Measurements from ENCODE around the gene SMIM45.

SMIM45 gene

DNA sequence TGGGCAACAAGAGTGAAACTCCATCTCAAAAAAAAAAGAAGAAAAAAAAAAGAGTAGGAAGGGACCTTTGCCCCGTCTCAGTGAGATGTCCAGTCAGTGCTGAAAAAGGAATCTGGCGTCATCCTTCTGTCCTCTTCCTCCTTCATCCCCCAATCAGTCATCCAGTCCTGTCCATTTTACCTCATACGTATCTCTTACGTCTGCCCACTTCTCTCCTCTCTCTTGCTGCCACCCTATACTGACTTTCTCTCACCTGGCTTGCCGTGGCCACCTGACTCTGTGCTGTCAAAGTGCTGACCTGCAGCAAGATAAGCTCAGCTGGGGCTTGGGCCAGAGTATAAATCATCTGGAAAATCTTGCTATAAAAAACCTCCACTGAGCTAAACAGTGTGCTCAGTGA, 30.9 kb downstream of the SMIM45 start:
- H3K4me1 ChIP-seq (ENCODE audit: control insufficient read depth, low read depth, low read length): peaks cover 4% of the 10 kb centered on the region
- H3K4me3 ChIP-seq (ENCODE audit: low read length): no peak overlapping the region
- H3K9ac ChIP-seq (ENCODE audit: low read length): no peak overlapping the region
- H3K36me3 ChIP-seq (ENCODE audit: control insufficient read depth, low read depth, low read length): no peaks in the 10 kb centered on the region
- H3K9me3 ChIP-seq (ENCODE audit: control insufficient read depth, low read depth, low read length): no peaks in the 10 kb centered on the region
- no peak overlapping the region for H3K27ac ChIP-seq (ENCODE audit: low read length)
- H3K27me3 ChIP-seq (ENCODE audit: control insufficient read depth, insufficient read depth, low read length): no peaks in the 10 kb centered on the region

DNA sequence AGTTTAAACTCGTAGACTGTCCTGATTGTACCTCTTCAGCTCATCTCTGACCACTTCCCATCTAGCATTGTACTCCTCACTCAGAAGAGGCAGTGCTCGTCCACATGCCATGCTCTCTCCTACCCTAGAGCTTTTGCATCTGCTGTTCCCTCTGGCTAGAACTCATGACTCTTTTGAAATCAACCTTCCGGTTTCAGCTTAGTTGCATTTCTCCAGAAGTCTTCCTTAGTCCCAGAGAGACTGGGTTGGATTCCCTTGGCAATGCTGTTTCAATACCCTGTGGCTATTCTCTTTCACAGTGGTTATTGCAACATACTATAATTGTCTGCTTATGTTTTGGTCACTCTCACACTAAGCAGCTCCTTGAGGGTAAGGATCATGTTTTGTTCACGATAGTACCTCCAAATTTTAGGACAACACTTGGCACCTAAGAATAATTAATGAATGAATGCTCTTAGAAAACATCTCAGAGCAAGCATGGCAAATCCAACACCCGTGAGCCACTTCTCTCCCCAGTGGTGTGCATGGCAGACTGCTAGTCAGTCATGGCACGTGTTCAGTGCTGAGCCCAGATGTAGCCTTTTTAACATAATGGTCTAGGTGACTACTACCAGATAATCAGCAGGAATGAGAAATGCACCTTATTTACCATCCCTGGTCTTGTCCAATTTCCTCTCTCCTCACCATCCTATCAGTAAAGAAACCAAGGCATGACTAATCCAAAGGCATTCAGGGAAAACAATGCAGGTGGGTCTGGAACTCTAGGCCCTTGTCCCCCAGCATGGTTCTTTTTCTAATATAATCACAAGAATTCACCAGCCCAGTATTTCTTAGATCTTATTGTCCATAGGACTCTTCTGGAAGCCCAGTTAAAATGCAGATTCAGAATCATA, 31.8 kb downstream of the SMIM45 start:
- Histone ChIP-seq H3K9me3 (ENCODE audit: control insufficient read depth, low read depth, low read length) (no peaks in the 10 kb centered on the region), H3K36me3 (ENCODE audit: control insufficient read depth, low read depth, low read length) (peaks cover 4% of the 10 kb centered on the region), H3K4me1 (ENCODE audit: control insufficient read depth, low read depth, low read length) (no peaks in the 10 kb centered on the region), H3K9ac (ENCODE audit: low read length) (no peak overlapping the region), H3K4me3 (ENCODE audit: low read length) (no peak overlapping the region), H3K27ac (ENCODE audit: low read length) (no peak overlapping the region), H3K27me3 (ENCODE audit: control insufficient read depth, insufficient read depth, low read length) (no peaks in the 10 kb centered on the region)

GRCh38 chr22:41987276-41987675, 35.3 kb downstream of the SMIM45 start:
- H3K9me3 ChIP-seq (ENCODE audit: control insufficient read depth, low read depth, low read length): no peaks in the 10 kb centered on the region
- no peaks in the 10 kb centered on the region for H3K4me1 ChIP-seq (ENCODE audit: control insufficient read depth, low read depth, low read length)
- peaks cover 16% of the 10 kb centered on the region for H3K36me3 ChIP-seq (ENCODE audit: control insufficient read depth, low read depth, low read length)
- H3K4me3 ChIP-seq (ENCODE audit: low read length): no peak overlapping the region
- no peaks in the 10 kb centered on the region for H3K27me3 ChIP-seq (ENCODE audit: control insufficient read depth, insufficient read depth, low read length)
- no peak overlapping the region for H3K27ac ChIP-seq (ENCODE audit: low read length)
- H3K9ac ChIP-seq (ENCODE audit: low read length): no peak overlapping the region

- Histone ChIP-seq H3K9me3 (ENCODE audit: control insufficient read depth, low read depth, low read length) (no peaks in the 10 kb centered on the region), H3K27me3 (ENCODE audit: control insufficient read depth, insufficient read depth, low read length) (no peaks in the 10 kb centered on the region), H3K4me3 (ENCODE audit: low read length) (no peak overlapping the region), H3K27ac (ENCODE audit: low read length) (no peak overlapping the region), H3K9ac (ENCODE audit: low read length) (no peak overlapping the region), H3K4me1 (ENCODE audit: control insufficient read depth, low read depth, low read length) (no peaks in the 10 kb centered on the region), H3K36me3 (ENCODE audit: control insufficient read depth, low read depth, low read length) (peaks cover 28% of the 10 kb centered on the region)
Measured at GRCh38 chr22:41989246-41989645, 37.3 kb downstream of the SMIM45 start.

GRCh38 chr22:41991111-41991510, 39.2 kb downstream of the SMIM45 start:
- no peaks in the 10 kb centered on the region for H3K9me3 ChIP-seq (ENCODE audit: control insufficient read depth, low read depth, low read length)

GRCh38 chr22:41992496-41992895, 40.5 kb downstream of the SMIM45 start:
- H3K27ac ChIP-seq (ENCODE audit: low read length): no peak overlapping the region
- H3K4me1 ChIP-seq (ENCODE audit: control insufficient read depth, low read depth, low read length): no peaks in the 10 kb centered on the region
- no peak overlapping the region for H3K4me3 ChIP-seq (ENCODE audit: low read length)
- peaks cover 42% of the 10 kb centered on the region for H3K36me3 ChIP-seq (ENCODE audit: control insufficient read depth, low read depth, low read length)
- H3K27me3 ChIP-seq (ENCODE audit: control insufficient read depth, insufficient read depth, low read length): no peaks in the 10 kb centered on the region
- no peak overlapping the region for H3K9ac ChIP-seq (ENCODE audit: low read length)
- H3K9me3 ChIP-seq (ENCODE audit: control insufficient read depth, low read depth, low read length): no peaks in the 10 kb centered on the region

More at GRCh38 chr22:41991111-41991510, 39.2 kb downstream of the SMIM45 start:
- H3K4me1 ChIP-seq (ENCODE audit: control insufficient read depth, low read depth, low read length): no peaks in the 10 kb centered on the region
- H3K27ac ChIP-seq (ENCODE audit: low read length): no peak overlapping the region
- H3K36me3 ChIP-seq (ENCODE audit: control insufficient read depth, low read depth, low read length): peaks cover 42% of the 10 kb centered on the region
- H3K4me3 ChIP-seq (ENCODE audit: low read length): no peak overlapping the region
- no peak overlapping the region for H3K9ac ChIP-seq (ENCODE audit: low read length)
- H3K27me3 ChIP-seq (ENCODE audit: control insufficient read depth, insufficient read depth, low read length): no peaks in the 10 kb centered on the region

DNA sequence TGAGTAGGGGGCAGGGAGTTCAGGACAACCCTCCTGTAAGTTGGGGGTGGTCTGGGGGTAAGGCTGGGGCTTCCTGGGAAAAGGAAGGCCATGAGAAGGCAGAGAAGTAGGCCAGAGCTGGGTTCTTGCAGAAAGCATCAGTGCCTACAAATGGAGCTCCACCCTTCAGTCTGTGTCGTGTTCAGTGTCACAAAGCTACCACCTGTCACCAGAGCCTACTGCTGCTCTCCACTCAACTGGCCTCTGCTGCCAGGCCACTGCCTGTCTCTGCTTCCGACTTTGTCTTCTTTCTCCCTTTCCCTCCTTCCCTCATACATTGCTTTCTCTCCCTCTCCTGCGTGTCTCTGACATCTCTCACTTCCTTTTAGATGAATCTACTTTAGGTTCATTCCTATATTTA, 43.3 kb downstream of the SMIM45 start:
- Histone ChIP-seq H3K4me1 (ENCODE audit: control insufficient read depth, low read depth, low read length) (no peaks in the 10 kb centered on the region), H3K9ac (ENCODE audit: low read length) (no peak overlapping the region), H3K27ac (ENCODE audit: low read length) (no peak overlapping the region), H3K9me3 (ENCODE audit: control insufficient read depth, low read depth, low read length) (no peaks in the 10 kb centered on the region), H3K27me3 (ENCODE audit: control insufficient read depth, insufficient read depth, low read length) (no peaks in the 10 kb centered on the region), H3K4me3 (ENCODE audit: low read length) (no peak overlapping the region), H3K36me3 (ENCODE audit: control insufficient read depth, low read depth, low read length) (peaks cover 32% of the 10 kb centered on the region)

- no peak overlapping the region for H3K9ac ChIP-seq (ENCODE audit: low read length)
- H3K9me3 ChIP-seq (ENCODE audit: control insufficient read depth, low read depth, low read length): no peaks in the 10 kb centered on the region
- H3K4me1 ChIP-seq (ENCODE audit: control insufficient read depth, low read depth, low read length): no peaks in the 10 kb centered on the region
- no peak overlapping the region for H3K27ac ChIP-seq (ENCODE audit: low read length)
- no peaks in the 10 kb centered on the region for H3K27me3 ChIP-seq (ENCODE audit: control insufficient read depth, insufficient read depth, low read length)
- H3K4me3 ChIP-seq (ENCODE audit: low read length): no peak overlapping the region
- H3K36me3 ChIP-seq (ENCODE audit: control insufficient read depth, low read depth, low read length): peaks cover 26% of the 10 kb centered on the region
Measured at GRCh38 chr22:41996826-41997225, 44.9 kb downstream of the SMIM45 start.

GRCh38 chr22:41998361-41999261, 46.7 kb downstream of the SMIM45 start, which contains the start of gene WBP2NL:
Gene WBP2NL (plus strand): TSS chr22:41998788. CDS start chr22:41998819, 31 bp downstream.
- no peaks in the 10 kb centered on the region for H3K9me3 ChIP-seq (ENCODE audit: control insufficient read depth, low read depth, low read length)
- no peak within 1 kb of the TSS for H3K27ac ChIP-seq (ENCODE audit: low read length)
- H3K4me3 ChIP-seq (ENCODE audit: low read length): no peak within 1 kb of the TSS
- H3K4me1 ChIP-seq (ENCODE audit: control insufficient read depth, low read depth, low read length): no peaks in the 10 kb centered on the region
- H3K9ac ChIP-seq (ENCODE audit: low read length): no peak within 1 kb of the TSS
- peaks cover 19% of the 10 kb centered on the region for H3K36me3 ChIP-seq (ENCODE audit: control insufficient read depth, low read depth, low read length)
- H3K27me3 ChIP-seq (ENCODE audit: control insufficient read depth, insufficient read depth, low read length): no peaks in the 10 kb centered on the region

DNA sequence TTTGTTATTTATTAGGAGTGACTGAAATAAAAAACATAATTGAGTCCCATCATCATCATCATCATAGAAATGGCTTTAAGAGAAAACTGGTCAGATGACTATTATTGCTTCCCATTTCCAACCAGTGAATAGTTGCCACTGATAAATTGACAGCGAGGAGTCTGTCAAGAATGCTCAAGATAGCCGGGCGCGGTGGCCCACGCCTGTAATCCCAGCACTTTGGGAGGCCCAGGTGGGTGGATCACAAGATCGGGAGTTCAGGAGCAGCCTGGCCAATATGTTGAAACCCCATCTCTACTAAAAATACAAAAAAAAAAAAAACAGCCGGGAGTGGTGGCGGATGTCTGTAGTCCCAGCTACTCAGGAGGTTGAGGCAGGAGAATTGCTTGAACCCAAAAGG, 48.5 kb downstream of the SMIM45 start:
- Histone ChIP-seq H3K27me3 (ENCODE audit: control insufficient read depth, insufficient read depth, low read length) (no peaks in the 10 kb centered on the region), H3K9ac (ENCODE audit: low read length) (no peak overlapping the region), H3K4me1 (ENCODE audit: control insufficient read depth, low read depth, low read length) (no peaks in the 10 kb centered on the region), H3K27ac (ENCODE audit: low read length) (no peak overlapping the region), H3K4me3 (ENCODE audit: low read length) (no peak overlapping the region), H3K36me3 (ENCODE audit: control insufficient read depth, low read depth, low read length) (peaks cover 6% of the 10 kb centered on the region), H3K9me3 (ENCODE audit: control insufficient read depth, low read depth, low read length) (no peaks in the 10 kb centered on the region)

GRCh38 chr22:42001121-42001520, 49.2 kb downstream of the SMIM45 start:
- H3K9me3 ChIP-seq (ENCODE audit: control insufficient read depth, low read depth, low read length): no peaks in the 10 kb centered on the region
- H3K4me1 ChIP-seq (ENCODE audit: control insufficient read depth, low read depth, low read length): no peaks in the 10 kb centered on the region
- H3K27me3 ChIP-seq (ENCODE audit: control insufficient read depth, insufficient read depth, low read length): no peaks in the 10 kb centered on the region
- no peak overlapping the region for H3K9ac ChIP-seq (ENCODE audit: low read length)
- H3K27ac ChIP-seq (ENCODE audit: low read length): no peak overlapping the region
- no peak overlapping the region for H3K4me3 ChIP-seq (ENCODE audit: low read length)
- H3K36me3 ChIP-seq (ENCODE audit: control insufficient read depth, low read depth, low read length): no peaks in the 10 kb centered on the region
